Stimulated activated CD8-positive, alpha-beta memory T cell treated with anti-CD3 and anti-CD28 coated beads, Interleukin-15, amount 100 ng/mL, for 4 hours (primary cell): ENCODE data around the gene CTNNA3.
"Not testable (repeated sequence)": the region's sequence is repeated elsewhere in the genome, so short reads cannot be mapped to it uniquely, and the experiment has no call there.

Source experiments
- DNase-seq, 2 donors: peaks; one replicate each; pipeline ENCODE4 v3.0.0-alpha.2; 2020; ENCODE audit warnings: low read depth in 2 of 2

CTNNA3 gene

GRCh38 chr10:67602268-67602950 lies 93.6 kb downstream of the CTNNA3 start:
- DNase-seq, result no peak

GRCh38 chr10:67599597-67599996 lies 96.4 kb downstream of the CTNNA3 start:
- DNase-seq, result no peak

- DNase-seq, result no peak
Observed at GRCh38 chr10:67596641-67597040, 99.4 kb downstream of the CTNNA3 start.

- no peak for DNase-seq
Observed at GRCh38 chr10:67587771-67588170, 108.2 kb downstream of the CTNNA3 start.

- DNase-seq, result no peak
Observed at GRCh38 chr10:67575532-67575931, 120.5 kb downstream of the CTNNA3 start.

GRCh38 chr10:67573484-67573883 lies 122.5 kb downstream of the CTNNA3 start:
- DNase-seq, result no peak

- no peak for DNase-seq
Observed at GRCh38 chr10:67571503-67571902, 124.5 kb downstream of the CTNNA3 start.

GRCh38 chr10:67558311-67558710 lies 137.7 kb downstream of the CTNNA3 start:
- DNase-seq, result not testable (repeated sequence)

- DNase-seq, result no peak
Observed at GRCh38 chr10:67553254-67553653, 142.7 kb downstream of the CTNNA3 start.

GRCh38 chr10:67550838-67551402 lies 145.1 kb downstream of the CTNNA3 start:
- no peak for DNase-seq

- no peak for DNase-seq
Observed at GRCh38 chr10:67550046-67550445, 145.9 kb downstream of the CTNNA3 start.

- DNase-seq, result no peak
Observed at GRCh38 chr10:67549390-67549789, 146.6 kb downstream of the CTNNA3 start.

- DNase-seq, result no peak
Observed at GRCh38 chr10:67541411-67541810, 154.6 kb downstream of the CTNNA3 start.

- DNase-seq, result no peak
Observed at GRCh38 chr10:67539312-67539711, 156.7 kb downstream of the CTNNA3 start.

GRCh38 chr10:67537906-67538305 lies 158.1 kb downstream of the CTNNA3 start:
- no peak for DNase-seq

- no peak for DNase-seq
Observed at GRCh38 chr10:67533376-67533775, 162.6 kb downstream of the CTNNA3 start.

GRCh38 chr10:67530990-67531389 lies 165.0 kb downstream of the CTNNA3 start:
- not testable (repeated sequence) for DNase-seq

GRCh38 chr10:67527351-67527750 lies 168.6 kb downstream of the CTNNA3 start:
- no peak for DNase-seq

- no peak for DNase-seq
Observed at GRCh38 chr10:67521546-67521945, 174.4 kb downstream of the CTNNA3 start.

GRCh38 chr10:67520924-67521520 lies 175.0 kb downstream of the CTNNA3 start:
- no peak for DNase-seq

- DNase-seq, result no peak
Observed at GRCh38 chr10:67519434-67519833, 176.6 kb downstream of the CTNNA3 start.

GRCh38 chr10:67518756-67519155 lies 177.2 kb downstream of the CTNNA3 start:
- no peak for DNase-seq

GRCh38 chr10:67518043-67518442 lies 178.0 kb downstream of the CTNNA3 start:
- DNase-seq, result no peak
